BE2C (cell line): ENCODE results near the gene ZNF808.
A peak's percentile ranks its signal among the peaks of the same experiment; 100 is the strongest.
"Not testable (repeated sequence)": the region's sequence is repeated elsewhere in the genome, so short reads cannot be mapped to it uniquely, and the experiment has no call there.

Experiments used
- DNase-seq: peaks from one replicate; pipeline ENCODE4 v3.0.0-alpha.2; 2020
- H3K27me3 ChIP-seq: fragments of 250-450 bp; sonication (Bioruptor Pico); 2 replicates; pipeline ENCODE4 v1.5.1; 2020; ENCODE audit warnings: mild to moderate bottlenecking
- H3K36me3 ChIP-seq: fragments of 250-450 bp; sonication (Bioruptor Pico); 2 replicates; pipeline ENCODE4 v1.5.1; 2020; ENCODE audit warnings: mild to moderate bottlenecking
- H3K4me1 ChIP-seq: fragments of 250-450 bp; sonication (Bioruptor Pico); 2 replicates; pipeline ENCODE4 v1.5.1; 2020
- H3K4me3 ChIP-seq: 2 replicates; pipeline ENCODE4 v1.5.1; 2011; ENCODE audit warnings: low read depth, low read length
- H3K9me3 ChIP-seq: fragments of 250-450 bp; sonication (Bioruptor Pico); 2 replicates; pipeline ENCODE4 v1.5.1; 2020
- CTCF ChIP-seq: IDR thresholded peaks from 2 replicates; pipeline ENCODE4 v1.5.1; 2012; ENCODE audit warnings: mild to moderate bottlenecking, low read depth, low read length

Gene ZNF808

DNA sequence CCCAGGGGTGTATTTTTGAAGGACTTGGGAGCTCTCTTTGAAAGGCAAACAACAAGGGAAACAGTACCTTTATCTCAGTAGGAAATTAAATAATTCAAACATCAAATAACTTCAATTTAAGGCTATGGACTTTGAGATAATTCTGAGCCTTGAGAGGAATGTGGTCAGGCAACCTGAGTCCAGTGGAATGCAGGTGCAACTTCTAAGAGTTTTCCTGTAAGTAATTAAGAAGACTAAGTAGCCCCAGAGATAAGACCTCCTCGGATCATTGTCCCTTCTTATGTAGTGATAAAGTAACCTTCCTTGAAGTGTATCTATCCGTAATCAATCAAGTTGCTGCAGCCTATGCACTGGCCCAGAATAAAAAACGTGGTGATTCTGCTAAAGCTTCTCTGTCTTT is 71.8 kb downstream of the ZNF808 start:
- no peak for DNase-seq
- Histone ChIP-seq H3K27me3 (0 out of 2 replicates have a peak, but pooled peaks cover 2% of the 10 kb centered on the region), H3K4me1 (no peaks in the 10 kb centered on the region), H3K36me3 (no peaks in the 10 kb centered on the region), H3K4me3 (no peak overlapping the region), H3K9me3 (no peaks in the 10 kb centered on the region; the same call in 1 of the 2 replicates)
- TF ChIP-seq CTCF = no peak

GRCh38 chr19:52600639-52601024 is 73.2 kb downstream of the ZNF808 start:
- H3K36me3 ChIP-seq = no peaks in the 10 kb centered on the region
- 0 out of 2 replicates have a peak, but pooled peaks cover 2% of the 10 kb centered on the region for H3K27me3 ChIP-seq
- no peaks in the 10 kb centered on the region for H3K4me1 ChIP-seq
- no peak for DNase-seq
- no peak for TF ChIP-seq CTCF
- H3K9me3 ChIP-seq = no peaks in the 10 kb centered on the region; the same call in 1 of the 2 replicates
- H3K4me3 ChIP-seq = peak overlapping the region; percentile 61

DNA sequence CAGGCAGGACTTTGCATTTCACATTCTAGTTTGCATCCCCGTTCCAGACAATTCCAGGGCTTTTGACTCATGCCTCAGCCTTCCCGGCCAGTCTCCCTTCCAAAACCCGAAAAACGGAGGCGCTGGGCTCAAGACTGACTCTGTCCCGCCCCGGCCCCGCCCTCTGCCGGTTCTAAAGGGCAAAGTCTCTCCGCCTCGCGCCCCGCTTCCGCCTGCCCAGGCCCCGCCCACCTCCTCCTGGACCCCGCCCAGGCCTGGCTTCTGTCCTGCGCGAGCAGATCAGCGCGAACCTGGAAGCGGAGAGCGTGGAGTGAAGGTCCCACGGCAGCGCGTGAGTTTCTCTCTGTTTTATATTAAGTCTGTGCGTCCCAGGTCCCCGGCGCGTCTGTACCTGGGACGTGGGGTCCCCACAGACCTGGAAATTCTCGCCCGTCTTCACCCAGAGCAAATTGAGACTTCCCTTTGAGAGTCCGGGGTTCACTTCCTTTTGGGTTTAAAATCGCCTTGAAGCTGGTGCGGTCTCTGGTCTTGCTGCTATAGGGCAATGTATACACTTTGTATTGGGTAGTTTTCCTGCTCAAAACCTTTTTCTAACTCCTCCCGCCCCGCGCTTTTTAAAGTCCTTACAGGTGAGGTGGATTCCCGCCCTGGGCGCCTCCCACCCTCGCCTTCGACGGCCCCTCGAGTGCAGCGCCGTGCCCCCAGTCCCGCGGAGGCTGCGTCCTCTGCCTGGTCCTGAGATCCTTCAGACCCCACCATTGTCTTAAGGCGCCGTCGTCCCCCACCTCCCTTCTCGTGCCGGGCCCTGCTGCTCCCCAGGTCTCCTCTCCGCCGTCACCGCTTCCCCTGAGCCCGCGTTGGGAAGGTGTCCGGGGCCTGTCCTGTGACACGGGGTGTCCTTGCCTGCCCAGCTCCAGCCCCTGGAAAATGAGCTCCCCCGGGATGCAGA is 73.8 kb downstream of the ZNF808 start:
- Histone ChIP-seq H3K4me1 (no peaks in the 10 kb centered on the region), H3K9me3 (no peaks in the 10 kb centered on the region; the same call in 1 of the 2 replicates), H3K36me3 (no peaks in the 10 kb centered on the region), H3K27me3 (0 out of 2 replicates have a peak, but pooled peaks cover 2% of the 10 kb centered on the region), H3K4me3 (peak overlapping the region; percentile 61)
- TF ChIP-seq CTCF = peak; percentile 26; the same call in 1 of the 2 replicates
- peak; percentile 93 for DNase-seq

GRCh38 chr19:52601974-52602366 is 74.5 kb downstream of the ZNF808 start:
- not testable (repeated sequence) for H3K36me3 ChIP-seq, H3K4me3 ChIP-seq, H3K4me1 ChIP-seq, H3K9me3 ChIP-seq, H3K27me3 ChIP-seq, DNase-seq

DNA sequence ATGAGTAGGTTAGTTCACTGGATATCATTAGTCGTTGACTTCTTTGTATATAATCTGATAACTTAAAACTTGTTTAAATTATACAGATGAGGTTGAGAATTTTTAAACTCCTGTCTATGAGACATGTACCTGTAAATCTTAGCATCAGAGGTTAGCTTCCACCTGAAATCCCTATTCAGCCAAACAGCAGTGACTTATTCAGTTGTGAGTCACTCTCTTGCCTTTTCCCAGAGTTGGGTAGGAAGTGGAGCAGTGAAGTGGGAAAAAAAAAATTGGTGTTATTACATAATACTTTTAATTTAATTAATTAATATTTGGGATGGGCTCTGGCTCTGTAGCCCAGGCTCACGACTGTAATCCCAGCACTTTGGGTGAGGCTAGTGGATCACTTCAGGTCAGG is 75.5 kb downstream of the ZNF808 start:
- no peak for TF ChIP-seq CTCF
- no peak overlapping the region for H3K4me3 ChIP-seq
- no peak for DNase-seq
- H3K36me3 ChIP-seq = no peaks in the 10 kb centered on the region
- no peaks in the 10 kb centered on the region; the same call in 1 of the 2 replicates for H3K9me3 ChIP-seq
- H3K27me3 ChIP-seq = 0 out of 2 replicates have a peak, but pooled peaks cover 2% of the 10 kb centered on the region
- no peaks in the 10 kb centered on the region for H3K4me1 ChIP-seq

DNA sequence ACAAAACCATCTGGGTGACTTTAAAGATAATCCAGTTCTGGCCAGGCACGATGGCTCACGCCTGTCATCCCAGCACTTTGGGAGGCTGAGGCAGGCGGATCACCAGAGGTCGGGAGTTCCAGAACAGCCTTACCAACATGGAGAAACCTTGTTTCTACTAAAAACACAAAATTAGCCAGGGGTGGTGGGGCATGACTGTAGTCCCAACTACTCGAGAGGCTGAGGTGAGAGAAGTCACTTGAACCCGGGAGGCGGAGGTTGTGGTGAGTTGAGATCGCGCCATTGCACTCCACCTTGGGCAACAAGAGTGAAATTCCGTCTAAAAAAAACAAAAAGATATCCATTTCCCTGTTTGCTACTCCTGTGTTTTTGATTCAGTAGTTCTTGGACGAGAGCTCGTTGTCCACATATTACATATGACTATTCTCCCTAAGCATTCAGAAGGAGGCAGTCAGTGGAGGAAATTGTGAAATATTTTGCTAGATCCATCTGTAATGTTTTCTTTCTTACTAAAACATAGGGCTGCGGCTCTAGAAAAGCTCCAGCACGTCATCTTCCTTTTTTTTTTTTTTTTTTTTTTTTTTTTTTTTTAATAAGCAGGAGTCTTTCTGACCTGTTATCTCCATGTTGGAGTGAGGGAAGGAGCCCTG is 76.2 kb downstream of the ZNF808 start:
- Histone ChIP-seq H3K4me1 (no peaks in the 10 kb centered on the region), H3K27me3 (0 out of 2 replicates have a peak, but pooled peaks cover 2% of the 10 kb centered on the region), H3K4me3 (no peak overlapping the region), H3K36me3 (no peaks in the 10 kb centered on the region), H3K9me3 (no peaks in the 10 kb centered on the region; the same call in 1 of the 2 replicates)
- no peak for DNase-seq
- TF ChIP-seq CTCF = no peak
